ENCODE measurements around the gene C13orf46.

C13orf46 gene

GRCh38 chr13:114009590-114010400 lies 35.9 kb upstream of the C13orf46 start:
- no peak for DNase-seq (ENCODE audit: low read depth)
- no peak for TF ChIP-seq CTCF (conservative IDR thresholded peaks at IDR 0.05; ENCODE audit: low read length)
- no peak overlapping the region for H3K4me3 ChIP-seq (ENCODE audit: low read length)

- TF ChIP-seq CTCF (conservative IDR thresholded peaks at IDR 0.05; ENCODE audit: low read length): no peak
- no peak for DNase-seq (ENCODE audit: low read depth)
- no peak overlapping the region for H3K4me3 ChIP-seq (ENCODE audit: low read length)
These were observed 35.2 kb upstream of the C13orf46 start for GRCh38 chr13:114008964-114009589.

DNA sequence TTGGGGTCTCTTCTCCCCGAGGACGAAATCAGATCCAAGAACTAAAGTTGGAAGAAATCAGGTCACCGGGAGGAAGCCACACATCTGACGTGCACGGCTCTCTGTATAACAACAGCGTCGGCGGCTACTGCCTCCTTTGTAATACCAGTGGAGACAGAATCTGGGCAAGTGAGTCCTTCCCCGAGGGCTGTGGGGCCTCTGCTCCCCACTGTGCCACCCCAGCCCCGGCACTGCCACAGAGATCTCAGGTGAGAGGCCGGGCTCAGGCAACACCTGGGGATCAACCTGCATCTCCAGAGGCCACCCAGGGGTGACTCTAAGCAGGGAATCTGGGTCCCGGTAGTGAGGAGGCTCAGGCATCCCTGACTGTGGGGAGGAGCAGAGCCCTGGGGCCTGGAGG lies 33.7 kb upstream of the C13orf46 start:
- H3K4me3 ChIP-seq (ENCODE audit: low read length): no peak overlapping the region
- DNase-seq (ENCODE audit: low read depth): no peak
- no peak for TF ChIP-seq CTCF (conservative IDR thresholded peaks at IDR 0.05; ENCODE audit: low read length)

- no peak for DNase-seq (ENCODE audit: low read depth)
- no peak overlapping the region for H3K4me3 ChIP-seq (ENCODE audit: low read length)
- no peak for TF ChIP-seq CTCF (conservative IDR thresholded peaks at IDR 0.05; ENCODE audit: low read length)
These were observed 31.4 kb upstream of the C13orf46 start for GRCh38 chr13:114005206-114005724.

- H3K4me3 ChIP-seq (ENCODE audit: low read length): no peak overlapping the region
- no peak for DNase-seq (ENCODE audit: low read depth)
- TF ChIP-seq CTCF (conservative IDR thresholded peaks at IDR 0.05; ENCODE audit: low read length): no peak
These were observed 30.7 kb upstream of the C13orf46 start for GRCh38 chr13:114004420-114005205.

DNA sequence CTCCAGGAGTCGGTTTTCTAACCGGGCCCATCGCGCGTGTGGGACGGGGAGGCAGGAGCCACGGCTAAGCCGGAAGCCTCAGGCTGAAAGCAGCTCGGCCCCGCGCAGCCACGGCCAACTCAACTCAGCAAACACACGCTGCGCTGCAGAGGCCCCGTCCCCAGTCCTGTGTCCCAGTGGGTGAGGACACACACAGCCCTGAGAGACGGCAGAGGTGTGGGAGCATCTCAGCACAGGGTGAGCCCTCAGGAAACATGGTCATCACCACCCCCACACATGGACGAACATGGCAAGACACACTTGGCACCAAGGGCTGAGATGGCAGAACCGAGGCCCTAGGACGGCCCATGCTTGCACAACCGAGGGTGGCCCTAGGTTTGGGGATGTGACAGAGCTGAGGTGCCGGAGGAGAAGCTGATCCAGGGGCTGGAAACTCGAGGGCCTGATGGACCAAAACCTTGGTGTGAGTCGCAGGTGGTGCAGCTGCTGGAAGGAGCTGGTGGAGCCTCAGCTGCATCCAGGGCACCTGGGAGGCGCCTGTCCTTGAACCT lies 29.0 kb upstream of the C13orf46 start:
- no peak for TF ChIP-seq CTCF (conservative IDR thresholded peaks at IDR 0.05; ENCODE audit: low read length)
- DNase-seq (ENCODE audit: low read depth): no peak

More for the DNA sequence above, 29.0 kb upstream of the C13orf46 start:
- no peak overlapping the region for H3K4me3 ChIP-seq (ENCODE audit: low read length)

Measured in AG10803 (cell line).